Neural cell (in vitro differentiated cells): ENCODE measurements around the gene LRRC9.

ENCODE experiments used
- CTCF ChIP-seq: fragments of 450-650 bp; IDR thresholded peaks from 2 replicates; pipeline ENCODE4 v1.5.1; 2014; ENCODE audit warnings: antibody characterized with exemption, mild to moderate bottlenecking, moderate library complexity; ENCODE audit not compliant: poor library complexity, severe bottlenecking
- EP300 ChIP-seq: fragments of 450-650 bp; conservative IDR thresholded peaks from 2 replicates; pipeline ENCODE4 v1.6.1; 2014; ENCODE audit warnings: antibody characterized with exemption, mild to moderate bottlenecking, moderate library complexity; ENCODE audit not compliant: poor library complexity, severe bottlenecking
- EZH2 ChIP-seq: fragments of 200-600, 300-800 bp; shearing (Covaris generic), sonication (generic); IDR thresholded peaks from 2 replicates; pipeline ENCODE4 v1.6.1; 2014; ENCODE audit warnings: antibody characterized with exemption, low read length, borderline replicate concordance, mild to moderate bottlenecking; ENCODE audit not compliant: insufficient read depth, poor library complexity, severe bottlenecking
- MXI1 ChIP-seq: fragments of 450-650 bp; conservative IDR thresholded peaks from 2 replicates; pipeline ENCODE4 v1.6.1; 2014; ENCODE audit warnings: antibody characterized with exemption, mild to moderate bottlenecking; ENCODE audit not compliant: poor library complexity, severe bottlenecking
- POLR2AphosphoS5 ChIP-seq: IDR thresholded peaks from 2 replicates; pipeline ENCODE4 v1.6.1; 2012
- RAD21 ChIP-seq: fragments of 450-650 bp; conservative IDR thresholded peaks from 2 replicates; pipeline ENCODE4 v1.6.1; 2014; ENCODE audit warnings: antibody characterized with exemption, mild to moderate bottlenecking, moderate library complexity
- REST ChIP-seq: IDR thresholded peaks from 2 replicates; pipeline ENCODE4 v1.6.1; 2012; ENCODE audit warnings: borderline replicate concordance
- SMC3 ChIP-seq: fragments of 450-650 bp; conservative IDR thresholded peaks from 2 replicates; pipeline ENCODE4 v1.6.1; 2014; ENCODE audit warnings: antibody characterized with exemption, mild to moderate bottlenecking, moderate library complexity; ENCODE audit not compliant: poor library complexity
- TAF1 ChIP-seq: IDR thresholded peaks from 2 replicates; pipeline ENCODE4 v1.6.1; 2012; ENCODE audit warnings: low read depth

- TF ChIP-seq TAF1 (no peak), EP300 (no peak), CTCF (no peak), MXI1 (no peak), EZH2 (no peak), REST (no peak), POLR2AphosphoS5 (no peak), SMC3 (no peak), RAD21 (no peak)
Measured at GRCh38 chr14:59913187-59913586, 6.8 kb upstream of the LRRC9 start.
